ENCODE measurements around the gene SLC38A8. TPM values are rescaled to one million over a fixed set of nuclear protein-coding genes. Genes with fewer than 3 reads are reported as not detected.

Gene SLC38A8
- total RNA-seq, 5 donors from 2014 or later (not counting 1 experiment from before 2014, with no cell fraction given): not detected

GRCh38 chr16:83981799-83982198, 60.8 kb downstream of the SLC38A8 start:
- H3K27ac ChIP-seq (ENCODE audit: low read length): no peak overlapping the region
- H3K27me3 Mint-ChIP-seq: peaks cover under 1 to 8% of the 10 kb centered on the region in 2 donors
- no peaks in the 10 kb centered on the region for H3K36me3 ChIP-seq (ENCODE audit: control insufficient read depth in 2 of 2, extremely low read depth in 1 of 2, insufficient read depth in 1 of 2, low read length in 1 of 2)
- ChIA-PET CTCF (interaction anchor here in 1 of 2 donors (0.5 kb wide), 1 partner anchor 88 kb away, joined by 3 read pairs; no protein-coding TSS in a partner anchor), POLR2A (no interaction called here)
- H3K4me1 Mint-ChIP-seq: no peaks in the 10 kb centered on the region
- no peak for ATAC-seq (replicated peaks in 1 of 4)
- peaks cover 0 to 23% of the 10 kb centered on the region in 2 experiments for H3K27me3 ChIP-seq (replicated peaks in 1 of 2; ENCODE audit: control insufficient read depth in 2 of 2, extremely low read depth in 1 of 2, insufficient read depth in 2 of 2, low read length in 1 of 2)
- no peaks in the 10 kb centered on the region for H3K9me3 ChIP-seq
- no peaks in the 10 kb centered on the region for H3K4me1 ChIP-seq (ENCODE audit: control insufficient read depth in 1 of 2, extremely low read depth in 1 of 2, insufficient read depth in 2 of 2, low read length in 2 of 2)
- H3K27ac Mint-ChIP-seq: no peak overlapping the region
- no peak overlapping the region for H3K4me3 ChIP-seq (ENCODE audit: control insufficient read depth in 1 of 2, extremely low read depth in 1 of 2, low read length in 1 of 2)
- peaks cover 0 to 13% (median 8%) of the 10 kb centered on the region in 3 donors for H3K9me3 Mint-ChIP-seq
- no peak overlapping the region for H3K4me3 Mint-ChIP-seq
- 82% methylated on average over 8 of the region's 8 CpGs for WGBS (ENCODE audit: insufficient coverage)
- DNase-seq: no peak
- H3K36me3 Mint-ChIP-seq: no peaks in the 10 kb centered on the region

GRCh38 chr16:83980794-83981193, 61.8 kb downstream of the SLC38A8 start:
- Mint-ChIP-seq H3K27me3 (peaks cover 0 to 6% of the 10 kb centered on the region in 2 donors), H3K4me1 (no peaks in the 10 kb centered on the region), H3K36me3 (no peaks in the 10 kb centered on the region), H3K9me3 (peaks cover 0 to 13% (median 8%) of the 10 kb centered on the region in 3 donors), H3K27ac (no peak overlapping the region), H3K4me3 (no peak overlapping the region)
- no peaks in the 10 kb centered on the region for H3K4me1 ChIP-seq (ENCODE audit: control insufficient read depth in 1 of 2, extremely low read depth in 1 of 2, insufficient read depth in 2 of 2, low read length in 2 of 2)
- no peak for DNase-seq
- H3K36me3 ChIP-seq (ENCODE audit: control insufficient read depth in 2 of 2, extremely low read depth in 1 of 2, insufficient read depth in 1 of 2, low read length in 1 of 2): no peaks in the 10 kb centered on the region
- H3K27ac ChIP-seq (ENCODE audit: low read length): no peak overlapping the region
- no peak for ATAC-seq (replicated peaks in 1 of 4)
- 71% methylated on average over 1 of the region's 2 CpGs for WGBS (ENCODE audit: insufficient coverage)
- no peaks in the 10 kb centered on the region for H3K9me3 ChIP-seq
- ChIA-PET POLR2A (no interaction called here), CTCF (no interaction called here)
- no peak overlapping the region for H3K4me3 ChIP-seq (ENCODE audit: control insufficient read depth in 1 of 2, extremely low read depth in 1 of 2, low read length in 1 of 2)
- H3K27me3 ChIP-seq (replicated peaks in 1 of 2; ENCODE audit: control insufficient read depth in 2 of 2, extremely low read depth in 1 of 2, insufficient read depth in 2 of 2, low read length in 1 of 2): peaks cover 0 to 25% of the 10 kb centered on the region in 2 experiments

GRCh38 chr16:83979441-83979840, 63.2 kb downstream of the SLC38A8 start:
- DNase-seq (no peak), ATAC-seq (replicated peaks in 1 of 4) (no peak)
- Histone ChIP-seq H3K27me3 (replicated peaks in 1 of 2; ENCODE audit: control insufficient read depth in 2 of 2, extremely low read depth in 1 of 2, insufficient read depth in 2 of 2, low read length in 1 of 2) (peaks cover 0 to 32% of the 10 kb centered on the region in 2 experiments), H3K9me3 (no peaks in the 10 kb centered on the region), H3K36me3 (ENCODE audit: control insufficient read depth in 2 of 2, extremely low read depth in 1 of 2, insufficient read depth in 1 of 2, low read length in 1 of 2) (no peaks in the 10 kb centered on the region), H3K27ac (ENCODE audit: low read length) (no peak overlapping the region), H3K4me1 (ENCODE audit: control insufficient read depth in 1 of 2, extremely low read depth in 1 of 2, insufficient read depth in 2 of 2, low read length in 2 of 2) (no peaks in the 10 kb centered on the region), H3K4me3 (ENCODE audit: control insufficient read depth in 1 of 2, extremely low read depth in 1 of 2, low read length in 1 of 2) (no peak overlapping the region)
- POLR2A ChIA-PET: no interaction called here
- H3K27ac Mint-ChIP-seq: no peak overlapping the region
- no peaks in the 10 kb centered on the region for H3K4me1 Mint-ChIP-seq
- peaks cover 7 to 10% of the 10 kb centered on the region in 2 donors for H3K27me3 Mint-ChIP-seq
- peaks cover 0 to 13% (median 8%) of the 10 kb centered on the region in 3 donors for H3K9me3 Mint-ChIP-seq
- 92% methylated on average over 1 of the region's 7 CpGs for WGBS (ENCODE audit: insufficient coverage)
- no peak overlapping the region for H3K4me3 Mint-ChIP-seq
- CTCF ChIA-PET: no interaction called here
- no peaks in the 10 kb centered on the region for H3K36me3 Mint-ChIP-seq

GRCh38 chr16:83978401-83978904, 64.1 kb downstream of the SLC38A8 start:
- no peaks in the 10 kb centered on the region for H3K4me1 Mint-ChIP-seq
- H3K27me3 ChIP-seq (replicated peaks in 1 of 2; ENCODE audit: control insufficient read depth in 2 of 2, extremely low read depth in 1 of 2, insufficient read depth in 2 of 2, low read length in 1 of 2): peaks cover 0 to 39% of the 10 kb centered on the region in 2 experiments
- H3K36me3 Mint-ChIP-seq: no peaks in the 10 kb centered on the region
- H3K9me3 ChIP-seq: no peaks in the 10 kb centered on the region
- DNase-seq (no peak), ATAC-seq (replicated peaks in 1 of 4) (no peak)
- H3K4me1 ChIP-seq (ENCODE audit: control insufficient read depth in 1 of 2, extremely low read depth in 1 of 2, insufficient read depth in 2 of 2, low read length in 2 of 2): no peaks in the 10 kb centered on the region
- 77% methylated on average over 4 of the region's 5 CpGs for WGBS (ENCODE audit: insufficient coverage)
- H3K9me3 Mint-ChIP-seq: peaks cover 0 to 13% (median 8%) of the 10 kb centered on the region in 3 donors
- H3K4me3 ChIP-seq (ENCODE audit: control insufficient read depth in 1 of 2, extremely low read depth in 1 of 2, low read length in 1 of 2): no peak overlapping the region
- H3K27me3 Mint-ChIP-seq: peaks cover 10 to 12% of the 10 kb centered on the region in 2 donors
- no peak overlapping the region for H3K4me3 Mint-ChIP-seq
- ChIA-PET CTCF (no interaction called here), POLR2A (no interaction called here)
- H3K36me3 ChIP-seq (ENCODE audit: control insufficient read depth in 2 of 2, extremely low read depth in 1 of 2, insufficient read depth in 1 of 2, low read length in 1 of 2): no peaks in the 10 kb centered on the region
- no peak overlapping the region for H3K27ac Mint-ChIP-seq
- no peak overlapping the region for H3K27ac ChIP-seq (ENCODE audit: low read length)

- Mint-ChIP-seq H3K27ac (no peak overlapping the region), H3K36me3 (no peaks in the 10 kb centered on the region), H3K4me1 (no peaks in the 10 kb centered on the region), H3K9me3 (peaks cover 0 to 13% (median 8%) of the 10 kb centered on the region in 3 donors), H3K4me3 (no peak overlapping the region), H3K27me3 (peaks cover 12 to 16% of the 10 kb centered on the region in 2 donors)
- no peaks in the 10 kb centered on the region for H3K4me1 ChIP-seq (ENCODE audit: control insufficient read depth in 1 of 2, extremely low read depth in 1 of 2, insufficient read depth in 2 of 2, low read length in 2 of 2)
- H3K4me3 ChIP-seq (ENCODE audit: control insufficient read depth in 1 of 2, extremely low read depth in 1 of 2, low read length in 1 of 2): no peak overlapping the region
- H3K9me3 ChIP-seq: no peaks in the 10 kb centered on the region
- CTCF ChIA-PET: no interaction called here
- H3K36me3 ChIP-seq (ENCODE audit: control insufficient read depth in 2 of 2, extremely low read depth in 1 of 2, insufficient read depth in 1 of 2, low read length in 1 of 2): no peaks in the 10 kb centered on the region
- ATAC-seq (replicated peaks in 1 of 4) (no peak), DNase-seq (no peak)
- POLR2A ChIA-PET: interaction anchor here in 1 of 2 donors (0.6 kb wide), 1 partner anchor 15 kb away, joined by 3 read pairs; no protein-coding TSS in a partner anchor
- 94% methylated on average over 4 of the region's 6 CpGs for WGBS (ENCODE audit: insufficient coverage)
- no peak overlapping the region for H3K27ac ChIP-seq (ENCODE audit: low read length)
- H3K27me3 ChIP-seq (replicated peaks in 1 of 2; ENCODE audit: control insufficient read depth in 2 of 2, extremely low read depth in 1 of 2, insufficient read depth in 2 of 2, low read length in 1 of 2): peaks cover 0 to 42% of the 10 kb centered on the region in 2 experiments
These were observed 65.4 kb downstream of the SLC38A8 start for GRCh38 chr16:83977056-83977815.

- H3K27me3 ChIP-seq (replicated peaks in 1 of 2; ENCODE audit: control insufficient read depth in 2 of 2, extremely low read depth in 1 of 2, insufficient read depth in 2 of 2, low read length in 1 of 2): peaks cover 0 to 55% of the 10 kb centered on the region in 2 experiments
- H3K27ac Mint-ChIP-seq: no peak overlapping the region
- H3K27ac ChIP-seq (ENCODE audit: low read length): no peak overlapping the region
- H3K4me1 ChIP-seq (ENCODE audit: control insufficient read depth in 1 of 2, extremely low read depth in 1 of 2, insufficient read depth in 2 of 2, low read length in 2 of 2): no peaks in the 10 kb centered on the region
- no peak for ATAC-seq (replicated peaks in 1 of 4)
- H3K36me3 Mint-ChIP-seq: no peaks in the 10 kb centered on the region
- POLR2A ChIA-PET: no interaction called here
- H3K4me3 Mint-ChIP-seq: no peak overlapping the region
- no peak overlapping the region for H3K4me3 ChIP-seq (ENCODE audit: control insufficient read depth in 1 of 2, extremely low read depth in 1 of 2, low read length in 1 of 2)
- CTCF ChIA-PET: no interaction called here
- H3K9me3 Mint-ChIP-seq: peaks cover 0 to 13% (median 8%) of the 10 kb centered on the region in 3 donors
- DNase-seq: no peak
- peaks cover 17 to 22% of the 10 kb centered on the region in 2 donors for H3K27me3 Mint-ChIP-seq
- no peaks in the 10 kb centered on the region for H3K36me3 ChIP-seq (ENCODE audit: control insufficient read depth in 2 of 2, extremely low read depth in 1 of 2, insufficient read depth in 1 of 2, low read length in 1 of 2)
- WGBS (ENCODE audit: insufficient coverage): 81% methylated on average over 15 of the region's 15 CpGs
- H3K9me3 ChIP-seq: no peaks in the 10 kb centered on the region
- H3K4me1 Mint-ChIP-seq: no peaks in the 10 kb centered on the region
These were observed 66.9 kb downstream of the SLC38A8 start for GRCh38 chr16:83975590-83976260.

All from T-cell (primary cell).